HG02623 (cell line): Measurements from ENCODE around the gene SPNS1.

Experiments used
- ATAC-seq: cut with Tn5 transposase; IDR thresholded peaks from one replicate; pipeline ENCODE4 v1.9.1; 2021; ENCODE audit warnings: moderate library complexity; ENCODE audit not compliant: unreplicated experiment

SPNS1 gene

GRCh38 chr16:29025218-29025617 is 50.6 kb downstream of the SPNS1 start:
- ATAC-seq = no peak

GRCh38 chr16:29025735-29026134 is 51.2 kb downstream of the SPNS1 start:
- ATAC-seq = no peak

GRCh38 chr16:29028457-29029167 is 54.0 kb downstream of the SPNS1 start:
- ATAC-seq = no peak

GRCh38 chr16:29029168-29029994 is 54.8 kb downstream of the SPNS1 start:
- ATAC-seq = no peak

- ATAC-seq = no peak
These were observed 55.7 kb downstream of the SPNS1 start for GRCh38 chr16:29030086-29030840.
